CD14-positive monocyte (primary cell): Measurements from ENCODE around the gene ZNF282. TPM values are rescaled to one million over a fixed set of nuclear protein-coding genes. Genes with fewer than 3 reads are reported as not detected.

ENCODE experiments used
- DNase-seq, 3 donors: peaks; one replicate each; pipeline ENCODE4 v3.0.0-alpha.2; 2011 to 2022
- H2AFZ ChIP-seq: 2 replicates; pipeline ENCODE4 v1.6.0; 2012; ENCODE audit warnings: mild to moderate bottlenecking, low read depth, low read length, inconsistent platforms; ENCODE audit not compliant: insufficient read depth, poor library complexity, severe bottlenecking
- H3K27ac ChIP-seq, 2 donors: 1 replicate in 1 of 2; 2 replicates in 1 of 2; pipeline ENCODE4 v1.5.1; 2012 to 2013; ENCODE audit warnings: low read length in 2 of 2, control low read depth in 1 of 2, inconsistent platforms in 1 of 2, low read depth in 1 of 2, mild to moderate bottlenecking in 1 of 2
- H3K27me3 ChIP-seq, 2 donors: one replicate each; pipeline versions ENCODE4 v1.6.0 to v1.6.1; 2011 to 2013; ENCODE audit warnings: low read length in 2 of 2; ENCODE audit not compliant: control insufficient read depth in 2 of 2, insufficient read depth in 2 of 2
- H3K36me3 ChIP-seq, 2 donors: replicated peaks in 1 of 2; 1 replicate in 1 of 2; 2 replicates in 1 of 2; pipeline versions ENCODE4 v1.5.1 to v1.6.1; 2012 to 2013; ENCODE audit warnings: low read length in 2 of 2, control low read depth in 1 of 2, inconsistent platforms in 1 of 2, mild to moderate bottlenecking in 1 of 2; ENCODE audit not compliant: insufficient read depth in 2 of 2, control insufficient read depth in 1 of 2
- H3K4me1 ChIP-seq, 2 donors: 1 replicate in 1 of 2; 2 replicates in 1 of 2; pipeline versions ENCODE4 v1.5.1 to v1.6.1; 2012 to 2013; ENCODE audit warnings: low read length in 2 of 2, control low read depth in 1 of 2, inconsistent platforms in 1 of 2, mild to moderate bottlenecking in 1 of 2, moderate library complexity in 1 of 2; ENCODE audit not compliant: insufficient read depth in 2 of 2, control insufficient read depth in 1 of 2
- H3K4me2 ChIP-seq: replicated peaks from 2 replicates; pipeline ENCODE3; 2012; ENCODE audit warnings: low read length, moderate library complexity, mild to moderate bottlenecking; ENCODE audit not compliant: poor library complexity, severe bottlenecking; ENCODE audit errors: extremely low read depth
- H3K4me3 ChIP-seq, 3 experiments: fragments of 200-600 bp in 1 of 3; sonication (generic) in 1 of 3; replicated peaks in 1 of 3; 1 replicate in 2 of 3; 2 replicates in 1 of 3; pipeline ENCODE4 v1.5.1; 2011 to 2013; ENCODE audit warnings: low read length in 3 of 3, mild to moderate bottlenecking in 3 of 3, control low read depth in 2 of 3, low read depth in 2 of 3, inconsistent platforms in 1 of 3, moderate library complexity in 1 of 3
- H3K79me2 ChIP-seq: 2 replicates; pipeline ENCODE4 v1.6.0; 2012; ENCODE audit warnings: mild to moderate bottlenecking, control low read depth, inconsistent platforms, low read length, moderate library complexity; ENCODE audit not compliant: insufficient read depth
- H3K9ac ChIP-seq: 2 replicates; pipeline ENCODE4 v1.6.0; 2017; ENCODE audit warnings: low read length, mild to moderate bottlenecking; ENCODE audit not compliant: insufficient read depth, poor library complexity, severe bottlenecking
- H3K9me3 ChIP-seq, 2 donors: replicated peaks in 1 of 2; 1 replicate in 1 of 2; 2 replicates in 1 of 2; pipeline versions ENCODE4 v1.5.1 to v1.6.1; 2012 to 2013; ENCODE audit warnings: low read length in 2 of 2, control low read depth in 1 of 2; ENCODE audit not compliant: control insufficient read depth in 1 of 2, insufficient read depth in 1 of 2
- H4K20me1 ChIP-seq: 2 replicates; pipeline ENCODE4 v1.6.0; 2012; ENCODE audit warnings: mild to moderate bottlenecking, low read length, control low read depth, moderate library complexity; ENCODE audit not compliant: insufficient read depth
- H3K27ac Mint-ChIP-seq, 7 donors: one replicate each; pipeline ENCODE4 v1.8.0; 2020; ENCODE audit warnings: mild to moderate bottlenecking in 7 of 7, mixed read lengths in 7 of 7, moderate library complexity in 6 of 7, inconsistent platforms in 2 of 7
- H3K27me3 Mint-ChIP-seq, 3 donors: one replicate each; pipeline ENCODE4 v1.8.0; 2021 to 2022; ENCODE audit warnings: low read depth in 3 of 3, mild to moderate bottlenecking in 3 of 3, mixed read lengths in 3 of 3, moderate library complexity in 3 of 3, inconsistent platforms in 1 of 3
- H3K36me3 Mint-ChIP-seq, 2 donors: one replicate each; pipeline ENCODE4 v1.8.0; 2020; ENCODE audit warnings: mixed read lengths in 2 of 2, inconsistent platforms in 1 of 2, mild to moderate bottlenecking in 1 of 2
- H3K4me1 Mint-ChIP-seq: one replicate; pipeline ENCODE4 v1.8.0; 2020; ENCODE audit warnings: mild to moderate bottlenecking, mixed read lengths
- H3K4me3 Mint-ChIP-seq, 2 donors: one replicate each; pipeline ENCODE4 v1.8.0; 2020; ENCODE audit warnings: mild to moderate bottlenecking in 2 of 2, mixed read lengths in 2 of 2, moderate library complexity in 1 of 2
- H3K9me3 Mint-ChIP-seq, 7 donors: one replicate each; pipeline ENCODE4 v1.8.0; 2020 to 2022; ENCODE audit warnings: mixed read lengths in 7 of 7, mild to moderate bottlenecking in 6 of 7, moderate library complexity in 6 of 7, inconsistent platforms in 2 of 7
- WGBS: methylation state at CpG from one replicate; pipeline ENCODE4 v1.1.5; 2013; ENCODE audit warnings: missing lambda C conversion rate; ENCODE audit not compliant: insufficient coverage; 5-methylcytosine and 5-hydroxymethylcytosine counted together
- intact Hi-C, 2 donors: fragments of 100-400 bp; cut with micrococcal nuclease; formaldehyde crosslinking; loops; one replicate each; pipeline versions ENCODE4 v1.15.0 to v1.15.1; 2023
- polyA plus RNA-seq, 3 donors: library from polyadenylated mRNA; depleted of rRNA in 1 of 3; unstranded in 2 of 3; stranded (reverse) in 1 of 3; fragments of 300-500 nt in 2 of 3; fragments of >200 nt in 1 of 3; fragmentation: Illumina TruSeq in 2 of 3; gene quantifications; 1 replicate in 2 of 3; 2 replicates in 1 of 3; pipeline ENCODE4 v1.2.3, GENCODE V29; 2012 to 2021
- TF ChIP-seq, protein P1 (sequence below): fragments of 200-600 bp; IDR thresholded peaks from one replicate; pipeline ENCODE4 v1.8.0; 2022; ENCODE audit warnings: antibody characterized with exemption, mild to moderate bottlenecking

The ZNF282 gene
- polyA plus RNA-seq, 3 donors: 0.51 to 6.2 (median 0.86) TPM

DNA sequence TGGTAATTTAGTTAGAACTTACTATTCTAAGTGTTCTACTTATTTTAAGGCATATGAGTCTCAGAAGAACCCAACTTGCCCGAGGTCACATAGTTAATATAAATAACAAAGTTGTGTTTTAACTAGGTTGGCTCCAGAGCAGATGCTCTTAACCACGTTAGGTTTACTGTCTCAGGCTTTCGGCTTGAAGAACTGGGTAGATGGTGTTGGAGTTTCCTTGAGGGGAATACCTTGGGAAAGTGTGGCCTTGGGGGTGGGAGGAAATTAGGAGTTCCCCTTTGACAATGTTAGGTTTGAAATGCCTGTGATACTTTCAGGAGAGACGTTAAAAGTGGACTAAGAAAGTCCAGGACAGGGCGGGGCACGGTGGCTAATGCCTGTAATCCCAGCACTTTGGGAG lies 38.4 kb upstream of the ZNF282 start:
- Histone ChIP-seq H3K4me3 (no peak overlapping the region), H3K9ac (no peak overlapping the region), H3K9me3 (no peaks in the 10 kb centered on the region), H3K79me2 (peaks cover 35% of the 10 kb centered on the region), H3K27ac (no peak overlapping the region), H3K4me1 (no peaks in the 10 kb centered on the region), H2AFZ (no peak overlapping the region), H3K36me3 (peaks cover 23 to 72% of the 10 kb centered on the region in 2 donors), H3K4me2 (no peak overlapping the region), H3K27me3 (no peaks in the 10 kb centered on the region), H4K20me1 (peaks cover 18% of the 10 kb centered on the region)
- Mint-ChIP-seq H3K36me3 (peaks cover 42 to 86% of the 10 kb centered on the region in 2 donors), H3K4me3 (no peak overlapping the region), H3K27ac (peak overlapping the region in 1 of 7 donors; percentile 16), H3K4me1 (peaks cover 3% of the 10 kb centered on the region), H3K9me3 (peaks cover 0 to 3% (median 0%) of the 10 kb centered on the region in 7 donors), H3K27me3 (no peaks in the 10 kb centered on the region)
- TF ChIP-seq, protein P1, sequence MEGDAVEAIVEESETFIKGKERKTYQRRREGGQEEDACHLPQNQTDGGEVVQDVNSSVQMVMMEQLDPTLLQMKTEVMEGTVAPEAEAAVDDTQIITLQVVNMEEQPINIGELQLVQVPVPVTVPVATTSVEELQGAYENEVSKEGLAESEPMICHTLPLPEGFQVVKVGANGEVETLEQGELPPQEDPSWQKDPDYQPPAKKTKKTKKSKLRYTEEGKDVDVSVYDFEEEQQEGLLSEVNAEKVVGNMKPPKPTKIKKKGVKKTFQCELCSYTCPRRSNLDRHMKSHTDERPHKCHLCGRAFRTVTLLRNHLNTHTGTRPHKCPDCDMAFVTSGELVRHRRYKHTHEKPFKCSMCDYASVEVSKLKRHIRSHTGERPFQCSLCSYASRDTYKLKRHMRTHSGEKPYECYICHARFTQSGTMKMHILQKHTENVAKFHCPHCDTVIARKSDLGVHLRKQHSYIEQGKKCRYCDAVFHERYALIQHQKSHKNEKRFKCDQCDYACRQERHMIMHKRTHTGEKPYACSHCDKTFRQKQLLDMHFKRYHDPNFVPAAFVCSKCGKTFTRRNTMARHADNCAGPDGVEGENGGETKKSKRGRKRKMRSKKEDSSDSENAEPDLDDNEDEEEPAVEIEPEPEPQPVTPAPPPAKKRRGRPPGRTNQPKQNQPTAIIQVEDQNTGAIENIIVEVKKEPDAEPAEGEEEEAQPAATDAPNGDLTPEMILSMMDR: no peak
- DNase-seq: no peak
- intact Hi-C loops: no loop called here
- 96% methylated on average over 5 of the region's 6 CpGs for WGBS

DNA sequence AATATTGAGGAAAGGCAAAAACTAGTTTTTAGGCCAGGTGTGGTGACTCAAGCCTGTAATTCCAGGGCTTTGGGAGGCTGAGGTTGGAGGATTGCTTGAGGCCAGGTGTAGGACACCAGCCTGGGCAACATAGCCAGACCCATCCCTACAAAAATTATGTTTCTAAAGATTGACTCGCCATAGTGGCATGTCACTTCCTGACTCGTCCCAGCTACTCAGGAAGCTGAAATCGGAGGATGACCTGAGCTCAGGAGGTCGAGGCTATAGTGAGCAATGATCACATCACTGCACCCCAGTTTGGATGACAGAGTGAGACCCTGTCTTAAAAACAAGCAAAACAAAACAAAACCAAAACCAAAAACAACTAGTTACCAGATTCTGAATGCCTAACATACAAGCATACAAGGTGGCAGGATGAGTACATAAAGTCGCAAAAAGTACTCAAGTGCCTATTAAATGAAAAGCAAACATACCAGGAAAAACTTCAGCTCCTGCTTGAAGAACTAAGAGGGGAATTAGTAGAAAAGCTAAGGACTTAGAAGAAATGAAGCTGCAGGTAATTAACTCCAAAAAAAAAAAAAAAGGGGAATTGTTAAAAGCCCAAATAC lies 34.0 kb upstream of the ZNF282 start:
- Histone ChIP-seq H2AFZ (no peak overlapping the region), H3K27ac (peak overlapping the region in 1 of 2 donors; percentile 22), H3K4me2 (no peak overlapping the region), H3K27me3 (no peaks in the 10 kb centered on the region), H3K9ac (no peak overlapping the region), H3K36me3 (peaks cover 28 to 74% of the 10 kb centered on the region in 2 donors), H3K4me3 (no peak overlapping the region), H3K9me3 (no peaks in the 10 kb centered on the region), H3K4me1 (no peaks in the 10 kb centered on the region), H4K20me1 (peaks cover 7% of the 10 kb centered on the region), H3K79me2 (peaks cover 9% of the 10 kb centered on the region)
- TF ChIP-seq, protein P1: no peak
- Mint-ChIP-seq H3K4me3 (no peak overlapping the region), H3K27me3 (no peaks in the 10 kb centered on the region), H3K36me3 (peaks cover 44 to 92% of the 10 kb centered on the region in 2 donors), H3K4me1 (peaks cover 3% of the 10 kb centered on the region), H3K9me3 (no peaks in the 10 kb centered on the region), H3K27ac (peak overlapping the region in 3 of 7 donors; percentile 5 to 57 (median 37))
- intact Hi-C loops: no loop called here
- DNase-seq: no peak
- WGBS: 67% methylated on average over 1 of the region's 5 CpGs
